ENCODE measurements around the gene DPPA3.
A peak's percentile ranks its signal among the peaks of the same experiment; 100 is the strongest.
"Not testable (repeated sequence)": the region's sequence is repeated elsewhere in the genome, so short reads cannot be mapped to it uniquely, and the experiment has no call there.

The DPPA3 gene

GRCh38 chr12:7711133-7711532 lies at the start of gene DPPA3:
Gene DPPA3, plus strand, starts transcription at chr12:7711433. Its CDS starts 138 bp downstream, at chr12:7711571.
- no peak for DNase-seq

GRCh38 chr12:7661741-7662140 lies 49.5 kb upstream of the DPPA3 start:
- no peak for DNase-seq

GRCh38 chr12:7666595-7666994 lies 44.6 kb upstream of the DPPA3 start:
- no peak for DNase-seq

GRCh38 chr12:7667125-7667524 lies 44.1 kb upstream of the DPPA3 start:
- no peak for DNase-seq

- DNase-seq: no peak
Observed at GRCh38 chr12:7668171-7668570, 43.1 kb upstream of the DPPA3 start.

- not testable (repeated sequence) for DNase-seq
Observed at GRCh38 chr12:7675455-7675854, 35.8 kb upstream of the DPPA3 start.

- DNase-seq: peak in 1 of 2 experiments; percentile 5
Observed at GRCh38 chr12:7677432-7677888, 33.8 kb upstream of the DPPA3 start.

GRCh38 chr12:7678744-7679143 lies 32.5 kb upstream of the DPPA3 start:
- DNase-seq: no peak

GRCh38 chr12:7679251-7680045 lies 31.8 kb upstream of the DPPA3 start:
- no peak for DNase-seq

GRCh38 chr12:7681535-7681934 lies 29.7 kb upstream of the DPPA3 start:
- no peak for DNase-seq

GRCh38 chr12:7693793-7694192 lies 17.4 kb upstream of the DPPA3 start:
- no peak for DNase-seq

- no peak for DNase-seq
Observed at GRCh38 chr12:7694556-7695236, 16.5 kb upstream of the DPPA3 start.

- DNase-seq: no peak
Observed at GRCh38 chr12:7695237-7695560, 16.0 kb upstream of the DPPA3 start.

GRCh38 chr12:7695566-7696197 lies 15.6 kb upstream of the DPPA3 start, which contains the start of gene GDF3:
Gene GDF3, minus strand, starts transcription at chr12:7695775. Its CDS starts 47 bp downstream, at chr12:7695728.
- DNase-seq: no peak

- DNase-seq: no peak
Observed at GRCh38 chr12:7705846-7706245, 5.4 kb upstream of the DPPA3 start.

GRCh38 chr12:7709969-7710675 lies 1.1 kb upstream of the DPPA3 start:
- no peak for DNase-seq

- DNase-seq: no peak
Observed at GRCh38 chr12:7712841-7713442, 1.7 kb downstream of the DPPA3 start.

GRCh38 chr12:7716381-7716780 lies 5.1 kb downstream of the DPPA3 start:
- no peak for DNase-seq

GRCh38 chr12:7719946-7720730 lies 8.9 kb downstream of the DPPA3 start:
- no peak for DNase-seq

- no peak for DNase-seq
Observed at GRCh38 chr12:7723926-7724325, 12.7 kb downstream of the DPPA3 start.

GRCh38 chr12:7729746-7730145 lies 18.5 kb downstream of the DPPA3 start:
- no peak for DNase-seq

- not testable (repeated sequence) for DNase-seq
Observed at GRCh38 chr12:7730984-7731383, 19.8 kb downstream of the DPPA3 start.

Data from NCI-H446 (cell line).